Activated CD4-positive, alpha-beta memory T cell treated with anti-CD3 and anti-CD28 coated beads for 36 hours (primary cell): ENCODE measurements around the gene BBX. TPM values are rescaled to one million over a fixed set of nuclear protein-coding genes. Genes with fewer than 3 reads are reported as not detected.
A peak's percentile ranks its signal among the peaks of the same experiment; 100 is the strongest.

Source experiments
- CTCF ChIA-PET: fragments of 350-600 bp; sonication (Branson Sonifier 250); formaldehyde crosslinking; loops from one replicate; lab custom pipeline; 2021; ENCODE audit warnings: antibody characterized with exemption, inconsistent platforms; lab: Charles Lee
- POLR2A ChIA-PET: fragments of 350-600 bp; sonication (Branson Sonifier 250); formaldehyde crosslinking; loops from one replicate; lab custom pipeline; 2021; ENCODE audit warnings: antibody characterized with exemption; lab: Charles Lee
- DNase-seq: peaks from one replicate; pipeline ENCODE4 v3.0.0-alpha.2; 2020
- H3K27ac Mint-ChIP-seq: one replicate; pipeline ENCODE4 v1.8.0; 2021; ENCODE audit warnings: mixed read lengths
- H3K27me3 Mint-ChIP-seq: one replicate; pipeline ENCODE4 v1.8.0; 2021; ENCODE audit warnings: mixed read lengths
- H3K36me3 Mint-ChIP-seq: one replicate; pipeline ENCODE4 v1.8.0; 2021; ENCODE audit warnings: mixed read lengths
- H3K4me1 Mint-ChIP-seq: one replicate; pipeline ENCODE4 v1.8.0; 2021; ENCODE audit warnings: low read depth, mixed read lengths
- H3K4me3 Mint-ChIP-seq: one replicate; pipeline ENCODE4 v1.8.0; 2021; ENCODE audit warnings: mild to moderate bottlenecking, mixed read lengths
- H3K9me3 Mint-ChIP-seq: one replicate; pipeline ENCODE4 v1.8.0; 2021; ENCODE audit warnings: mixed read lengths
- intact Hi-C: fragments of 100-400 bp; cut with micrococcal nuclease; formaldehyde crosslinking; loops from one replicate; pipeline ENCODE4 v1.15.1; 2023
- total RNA-seq, 2 experiments: library from RNA; stranded (reverse); gene quantifications; one replicate each; pipeline ENCODE4 v1.2.3, GENCODE V29; 2021

The BBX gene
- 10 to 100 TPM; 39.9 to 40.9 TPM for total RNA-seq

- peaks cover 9% of the 10 kb centered on the region for H3K36me3 Mint-ChIP-seq
- DNase-seq, result peak; percentile 96
- ChIA-PET POLR2A (interaction anchor here (0.6 to 1.1 kb wide), 3 partner anchors 12 to 92 kb away, joined by 3 to 4 read pairs (median 3); no protein-coding TSS in a partner anchor), CTCF (interaction anchor here (1.1 to 1.7 kb wide), 3 partner anchors 91 to 101 kb away, joined by 3 to 4 read pairs (median 3); no protein-coding TSS in a partner anchor)
- H3K4me1 Mint-ChIP-seq, result peaks cover 23% of the 10 kb centered on the region
- H3K27me3 Mint-ChIP-seq, result no peaks in the 10 kb centered on the region
- intact Hi-C loops, result loop anchor here (1.0 to 5.0 kb wide), 8 partner anchors 77 to 1315 kb away; partner anchors contain the start of genes CD47 and IFT57
- peak within 1 kb of the TSS; percentile 95 for H3K27ac Mint-ChIP-seq
- peak within 1 kb of the TSS; percentile 94 for H3K4me3 Mint-ChIP-seq
- H3K9me3 Mint-ChIP-seq, result no peaks in the 10 kb centered on the region
Measured at GRCh38 chr3:107522510-107523288, at the start of gene BBX. BBX (plus strand) TSS chr3:107522962; CDS start chr3:107710461, 187,499 bp downstream.

- H3K36me3 Mint-ChIP-seq, result no peaks in the 10 kb centered on the region
- intact Hi-C loops, result no loop called here
- ChIA-PET POLR2A (no interaction called here), CTCF (no interaction called here)
- no peak overlapping the region for H3K4me3 Mint-ChIP-seq
- peaks cover 17% of the 10 kb centered on the region for H3K9me3 Mint-ChIP-seq
- H3K4me1 Mint-ChIP-seq, result no peaks in the 10 kb centered on the region
- H3K27me3 Mint-ChIP-seq, result peaks cover 12% of the 10 kb centered on the region
- H3K27ac Mint-ChIP-seq, result no peak overlapping the region
- DNase-seq, result no peak
Measured at GRCh38 chr3:107476462-107476861, 46.3 kb upstream of the BBX start.

- H3K4me1 Mint-ChIP-seq, result no peaks in the 10 kb centered on the region
- POLR2A ChIA-PET, result no interaction called here
Measured at GRCh38 chr3:107487490-107487889, 35.3 kb upstream of the BBX start.

GRCh38 chr3:107488942-107489341 is 33.8 kb upstream of the BBX start:
- Mint-ChIP-seq H3K27ac (no peak overlapping the region), H3K9me3 (no peaks in the 10 kb centered on the region), H3K36me3 (no peaks in the 10 kb centered on the region), H3K27me3 (no peaks in the 10 kb centered on the region), H3K4me1 (no peaks in the 10 kb centered on the region), H3K4me3 (no peak overlapping the region)
- intact Hi-C loops, result no loop called here
- ChIA-PET CTCF (no interaction called here), POLR2A (no interaction called here)
- no peak for DNase-seq

More at GRCh38 chr3:107487490-107487889, 35.3 kb upstream of the BBX start:
- intact Hi-C loops, result no loop called here
- Mint-ChIP-seq H3K4me3 (no peak overlapping the region), H3K9me3 (no peaks in the 10 kb centered on the region), H3K27me3 (no peaks in the 10 kb centered on the region), H3K36me3 (no peaks in the 10 kb centered on the region), H3K27ac (no peak overlapping the region)
- no peak for DNase-seq
- CTCF ChIA-PET, result no interaction called here

- H3K36me3 Mint-ChIP-seq, result no peaks in the 10 kb centered on the region
- ChIA-PET CTCF (no interaction called here), POLR2A (no interaction called here)
- no peak overlapping the region for H3K27ac Mint-ChIP-seq
- H3K4me3 Mint-ChIP-seq, result no peak overlapping the region
- H3K4me1 Mint-ChIP-seq, result peaks cover 3% of the 10 kb centered on the region
- intact Hi-C loops, result no loop called here
- no peak for DNase-seq
- H3K9me3 Mint-ChIP-seq, result no peaks in the 10 kb centered on the region
- H3K27me3 Mint-ChIP-seq, result peaks cover 2% of the 10 kb centered on the region
Measured at GRCh38 chr3:107493134-107493533, 29.6 kb upstream of the BBX start.

- intact Hi-C loops, result no loop called here
- DNase-seq, result no peak
- no peaks in the 10 kb centered on the region for H3K9me3 Mint-ChIP-seq
- CTCF ChIA-PET, result no interaction called here
- no peak overlapping the region for H3K27ac Mint-ChIP-seq
- H3K36me3 Mint-ChIP-seq, result no peaks in the 10 kb centered on the region
- H3K4me3 Mint-ChIP-seq, result no peak overlapping the region
- peaks cover 3% of the 10 kb centered on the region for H3K4me1 Mint-ChIP-seq
- peaks cover 5% of the 10 kb centered on the region for H3K27me3 Mint-ChIP-seq
- POLR2A ChIA-PET, result no interaction called here
Measured at GRCh38 chr3:107496855-107497254, 25.9 kb upstream of the BBX start.

- intact Hi-C loops, result no loop called here
- DNase-seq, result no peak
- Mint-ChIP-seq H3K4me1 (peaks cover 3% of the 10 kb centered on the region), H3K27me3 (peaks cover 5% of the 10 kb centered on the region), H3K9me3 (no peaks in the 10 kb centered on the region), H3K4me3 (no peak overlapping the region), H3K36me3 (no peaks in the 10 kb centered on the region), H3K27ac (no peak overlapping the region)
- ChIA-PET CTCF (interaction anchor here (1.0 kb wide), 1 partner anchor 8 kb away, joined by 3 read pairs; no protein-coding TSS in a partner anchor), POLR2A (no interaction called here)
Measured at GRCh38 chr3:107498646-107499045, 24.1 kb upstream of the BBX start.

- no peak overlapping the region for H3K4me3 Mint-ChIP-seq
- H3K36me3 Mint-ChIP-seq, result no peaks in the 10 kb centered on the region
- DNase-seq, result no peak
- peaks cover 15% of the 10 kb centered on the region for H3K27me3 Mint-ChIP-seq
- intact Hi-C loops, result no loop called here
- POLR2A ChIA-PET, result no interaction called here
- CTCF ChIA-PET, result no interaction called here
- no peaks in the 10 kb centered on the region for H3K4me1 Mint-ChIP-seq
- H3K9me3 Mint-ChIP-seq, result no peaks in the 10 kb centered on the region
- H3K27ac Mint-ChIP-seq, result no peak overlapping the region
Measured at GRCh38 chr3:107506458-107506857, 16.3 kb upstream of the BBX start.

GRCh38 chr3:107508331-107508730 is 14.4 kb upstream of the BBX start:
- peaks cover 15% of the 10 kb centered on the region for H3K27me3 Mint-ChIP-seq

GRCh38 chr3:107512108-107512507 is 10.7 kb upstream of the BBX start:
- H3K36me3 Mint-ChIP-seq, result no peaks in the 10 kb centered on the region
- H3K4me3 Mint-ChIP-seq, result no peak overlapping the region
- CTCF ChIA-PET, result interaction anchor here (0.9 kb wide), 1 partner anchor 82 kb away, joined by 4 read pairs; no protein-coding TSS in a partner anchor
- POLR2A ChIA-PET, result no interaction called here
- H3K27me3 Mint-ChIP-seq, result peaks cover 16% of the 10 kb centered on the region
- no peak overlapping the region for H3K27ac Mint-ChIP-seq
- H3K9me3 Mint-ChIP-seq, result no peaks in the 10 kb centered on the region
- intact Hi-C loops, result no loop called here
- no peak for DNase-seq
- H3K4me1 Mint-ChIP-seq, result no peaks in the 10 kb centered on the region

More at GRCh38 chr3:107508331-107508730, 14.4 kb upstream of the BBX start:
- intact Hi-C loops, result no loop called here
- no peaks in the 10 kb centered on the region for H3K4me1 Mint-ChIP-seq
- H3K9me3 Mint-ChIP-seq, result no peaks in the 10 kb centered on the region
- POLR2A ChIA-PET, result no interaction called here
- no peak overlapping the region for H3K27ac Mint-ChIP-seq
- no peaks in the 10 kb centered on the region for H3K36me3 Mint-ChIP-seq
- CTCF ChIA-PET, result no interaction called here
- H3K4me3 Mint-ChIP-seq, result no peak overlapping the region
- DNase-seq, result no peak

GRCh38 chr3:107514453-107514852 is 8.3 kb upstream of the BBX start:
- Mint-ChIP-seq H3K36me3 (no peaks in the 10 kb centered on the region), H3K27me3 (peaks cover 6% of the 10 kb centered on the region), H3K4me1 (no peaks in the 10 kb centered on the region), H3K4me3 (no peak overlapping the region), H3K9me3 (no peaks in the 10 kb centered on the region), H3K27ac (no peak overlapping the region)
- intact Hi-C loops, result no loop called here
- no peak for DNase-seq
- ChIA-PET POLR2A (no interaction called here), CTCF (interaction anchor here (1.8 kb wide), 1 partner anchor 243 kb away, joined by 6 read pairs; no protein-coding TSS in a partner anchor)

- Mint-ChIP-seq H3K36me3 (no peaks in the 10 kb centered on the region), H3K27ac (no peak overlapping the region), H3K9me3 (no peaks in the 10 kb centered on the region), H3K27me3 (peaks cover 3% of the 10 kb centered on the region), H3K4me3 (no peak overlapping the region), H3K4me1 (no peaks in the 10 kb centered on the region)
- intact Hi-C loops, result no loop called here
- DNase-seq, result no peak
- CTCF ChIA-PET, result no interaction called here
- POLR2A ChIA-PET, result no interaction called here
Measured at GRCh38 chr3:107516475-107516874, 6.3 kb upstream of the BBX start.
